HG03575 (cell line): ENCODE results near the gene SP1.
"Not testable (repeated sequence)": the region's sequence is repeated elsewhere in the genome, so short reads cannot be mapped to it uniquely, and the experiment has no call there.

Source experiments
- ATAC-seq: cut with Tn5 transposase; IDR thresholded peaks from one replicate; pipeline ENCODE4 v1.9.1; 2021; ENCODE audit not compliant: unreplicated experiment, insufficient number of reproducible peaks, low FRiP score; ENCODE audit errors: extremely low read depth

SP1 gene

GRCh38 chr12:53399896-53400295 lies 19.9 kb downstream of the SP1 start:
- no peak for ATAC-seq

GRCh38 chr12:53402351-53402750 lies 22.4 kb downstream of the SP1 start:
- ATAC-seq = not testable (repeated sequence)

- no peak for ATAC-seq
Measured at GRCh38 chr12:53402871-53403270, 22.9 kb downstream of the SP1 start.

- ATAC-seq = no peak
Measured at GRCh38 chr12:53410951-53411350, 31.0 kb downstream of the SP1 start.

- ATAC-seq = no peak
Measured at GRCh38 chr12:53413485-53414204, 33.7 kb downstream of the SP1 start.

- ATAC-seq = no peak
Measured at GRCh38 chr12:53414756-53415417, 34.9 kb downstream of the SP1 start.

GRCh38 chr12:53415752-53416389 lies 35.9 kb downstream of the SP1 start:
- not testable (repeated sequence) for ATAC-seq

- ATAC-seq = not testable (repeated sequence)
Measured at GRCh38 chr12:53417291-53417816, 37.4 kb downstream of the SP1 start.

GRCh38 chr12:53418221-53418620 lies 38.2 kb downstream of the SP1 start:
- no peak for ATAC-seq

- ATAC-seq = no peak
Measured at GRCh38 chr12:53419756-53420155, 39.8 kb downstream of the SP1 start.

GRCh38 chr12:53422247-53422646 lies 42.3 kb downstream of the SP1 start:
- not testable (repeated sequence) for ATAC-seq

GRCh38 chr12:53423597-53423996 lies 43.6 kb downstream of the SP1 start, which contains the start of gene AMHR2:
Gene AMHR2, plus strand, starts transcription at chr12:53423855. Its CDS starts 80 bp downstream, at chr12:53423935.
- no peak for ATAC-seq

- ATAC-seq = no peak
Measured at GRCh38 chr12:53424626-53425514, 44.9 kb downstream of the SP1 start.

GRCh38 chr12:53425515-53426150 lies 45.7 kb downstream of the SP1 start:
- ATAC-seq = no peak

GRCh38 chr12:53427905-53428594 lies 48.1 kb downstream of the SP1 start:
- no peak for ATAC-seq

- no peak for ATAC-seq
Measured at GRCh38 chr12:53428741-53429140, 48.8 kb downstream of the SP1 start.

- no peak for ATAC-seq
Measured at GRCh38 chr12:53430116-53430515, 50.1 kb downstream of the SP1 start.

- ATAC-seq = no peak
Measured at GRCh38 chr12:53431187-53431586, 51.2 kb downstream of the SP1 start.
